Esophagus squamous epithelium (tissue), 5 donors: ENCODE measurements around the gene PLEKHA7. TPM values are rescaled to one million over a fixed set of nuclear protein-coding genes. Genes with fewer than 3 reads are reported as not detected.

ENCODE experiments used
- DNase-seq: peaks from one replicate; lab custom pipeline; 2025; lab: John Stamatoyannopoulos, UW
- H3K27ac ChIP-seq, 4 donors: fragments of 200-600 bp; sonication (generic); one replicate each; pipeline ENCODE4 v1.5.1; 2016 to 2019; ENCODE audit warnings: mild to moderate bottlenecking in 1 of 4
- H3K27me3 ChIP-seq, 4 donors: fragments of 200-600 bp; sonication (generic); 1 replicate in 3 of 4; 2 replicates in 1 of 4; pipeline versions ENCODE4 v1.5.1 to v1.6.0; 2017 to 2021; ENCODE audit warnings: antibody characterized with exemption in 1 of 4
- H3K36me3 ChIP-seq, 3 donors: fragments of 200-600 bp; sonication (generic); one replicate each; pipeline ENCODE4 v1.5.1; 2016 to 2019
- H3K4me1 ChIP-seq, 3 donors: fragments of 200-600 bp; sonication (generic); one replicate each; pipeline ENCODE4 v1.5.1; 2017 to 2019
- H3K4me3 ChIP-seq, 4 donors: fragments of 200-600 bp; sonication (generic); 1 replicate in 3 of 4; 2 replicates in 1 of 4; pipeline ENCODE4 v1.5.1; 2016 to 2019; ENCODE audit warnings: mild to moderate bottlenecking in 2 of 4, moderate library complexity in 1 of 4
- H3K9me3 ChIP-seq, 3 donors: fragments of 200-600 bp; sonication (generic); one replicate each; pipeline ENCODE4 v1.5.1; 2016 to 2019
- POLR2A ChIP-seq, 4 donors: fragments of 450-650 bp; IDR thresholded peaks; one replicate each; pipeline ENCODE4 v1.6.1; 2017; ENCODE audit warnings: antibody characterized with exemption in 4 of 4, mild to moderate bottlenecking in 4 of 4, moderate library complexity in 3 of 4
- WGBS, 2 donors: methylation state at CpG; one replicate each; pipeline ENCODE4 v1.1.5; 2018; 5-methylcytosine and 5-hydroxymethylcytosine counted together
- intact Hi-C: fragments of 100-400 bp; cut with DNase I; formaldehyde crosslinking; loops from one replicate; pipeline ENCODE4 v1.15.0; 2022
- total RNA-seq, 4 donors: library from RNA; depleted of rRNA; stranded (reverse); fragments of >200 nt; gene quantifications; one replicate each; pipeline ENCODE4 v1.1.0, GENCODE V29; 2016
- TF ChIP-seq, protein P1 (sequence below), 6 experiments: fragments of 450-650 bp in 4 of 6; fragments of 200-600 bp in 2 of 6; sonication (generic) in 2 of 6; IDR thresholded peaks; one replicate each; pipeline ENCODE4 v1.5.1; 2016 to 2019; ENCODE audit warnings: antibody characterized with exemption in 6 of 6, mild to moderate bottlenecking in 4 of 6, moderate library complexity in 4 of 6
- donor health status: DM: yes; HTN: yes; CAD: no.

The PLEKHA7 gene
- total RNA-seq, 4 donors from 2014 or later, result 49.8 to 129 (median 59.3) TPM

DNA sequence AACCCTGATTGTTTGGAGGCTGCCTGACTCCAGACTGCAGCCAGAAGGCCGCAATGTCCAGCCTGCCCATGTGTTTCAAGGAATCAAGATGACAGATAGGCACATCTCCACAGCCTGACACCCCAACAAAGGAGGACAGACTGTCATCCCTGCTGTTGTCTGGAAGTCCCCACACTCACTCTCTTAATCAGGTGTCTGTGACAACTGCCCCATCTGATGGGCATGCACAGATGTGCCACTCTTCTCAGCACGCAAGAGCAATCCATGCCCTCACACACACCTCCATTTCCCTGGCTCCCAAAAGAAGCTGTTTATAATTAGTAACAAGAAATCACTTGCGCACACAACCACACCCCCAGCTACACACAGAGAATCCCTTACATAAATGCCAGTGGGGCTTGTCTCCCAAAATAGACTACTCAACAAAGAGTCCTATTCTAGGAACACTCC is 158.2 kb downstream of the PLEKHA7 start:
- TF ChIP-seq POLR2A (IDR thresholded peaks at IDR 0.05), result no peak
- TF ChIP-seq, protein P1, sequence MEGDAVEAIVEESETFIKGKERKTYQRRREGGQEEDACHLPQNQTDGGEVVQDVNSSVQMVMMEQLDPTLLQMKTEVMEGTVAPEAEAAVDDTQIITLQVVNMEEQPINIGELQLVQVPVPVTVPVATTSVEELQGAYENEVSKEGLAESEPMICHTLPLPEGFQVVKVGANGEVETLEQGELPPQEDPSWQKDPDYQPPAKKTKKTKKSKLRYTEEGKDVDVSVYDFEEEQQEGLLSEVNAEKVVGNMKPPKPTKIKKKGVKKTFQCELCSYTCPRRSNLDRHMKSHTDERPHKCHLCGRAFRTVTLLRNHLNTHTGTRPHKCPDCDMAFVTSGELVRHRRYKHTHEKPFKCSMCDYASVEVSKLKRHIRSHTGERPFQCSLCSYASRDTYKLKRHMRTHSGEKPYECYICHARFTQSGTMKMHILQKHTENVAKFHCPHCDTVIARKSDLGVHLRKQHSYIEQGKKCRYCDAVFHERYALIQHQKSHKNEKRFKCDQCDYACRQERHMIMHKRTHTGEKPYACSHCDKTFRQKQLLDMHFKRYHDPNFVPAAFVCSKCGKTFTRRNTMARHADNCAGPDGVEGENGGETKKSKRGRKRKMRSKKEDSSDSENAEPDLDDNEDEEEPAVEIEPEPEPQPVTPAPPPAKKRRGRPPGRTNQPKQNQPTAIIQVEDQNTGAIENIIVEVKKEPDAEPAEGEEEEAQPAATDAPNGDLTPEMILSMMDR (IDR thresholded peaks at IDR 0.05), result no peak
- Histone ChIP-seq H3K27ac (no peak overlapping the region), H3K4me3 (no peak overlapping the region), H3K36me3 (peaks cover 0 to 64% (median 11%) of the 10 kb centered on the region in 3 donors), H3K4me1 (peaks cover 0 to 14% (median 0%) of the 10 kb centered on the region in 3 donors), H3K9me3 (no peaks in the 10 kb centered on the region), H3K27me3 (no peaks in the 10 kb centered on the region)
- intact Hi-C loops, result no loop called here
- DNase-seq, result no peak
- 78 to 88% methylated on average over 3 of the region's 3 CpGs for WGBS, 2 donors

DNA sequence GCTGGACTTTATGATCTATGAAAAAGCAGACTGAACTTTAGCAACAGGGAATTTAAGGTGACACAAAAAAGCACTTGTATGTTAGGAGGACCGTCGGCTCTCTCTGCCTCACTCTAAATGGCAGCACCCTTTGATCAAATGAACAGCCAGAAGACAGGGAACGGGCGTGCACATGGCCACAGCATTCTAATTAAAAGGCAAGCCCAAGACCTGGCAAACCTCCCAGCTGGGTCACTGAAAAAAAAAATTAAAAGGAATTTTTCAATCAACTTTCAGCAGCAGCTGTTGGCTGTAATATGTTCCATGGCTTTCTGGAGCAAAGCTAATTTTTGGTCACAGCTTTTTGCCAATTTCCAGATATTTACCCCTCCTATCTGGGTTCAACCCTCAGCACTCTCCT is 159.2 kb downstream of the PLEKHA7 start:
- WGBS, 2 donors, result 64 to 88% methylated on average over 4 of the region's 4 CpGs
- Histone ChIP-seq H3K36me3 (peaks cover 0 to 74% (median 11%) of the 10 kb centered on the region in 3 donors), H3K9me3 (no peaks in the 10 kb centered on the region), H3K27me3 (no peaks in the 10 kb centered on the region), H3K27ac (no peak overlapping the region), H3K4me3 (no peak overlapping the region), H3K4me1 (peaks cover 0 to 5% (median 0%) of the 10 kb centered on the region in 3 donors)
- DNase-seq, result no peak
- intact Hi-C loops, result no loop called here
- TF ChIP-seq, protein P1 (IDR thresholded peaks at IDR 0.05), result no peak
- TF ChIP-seq POLR2A (IDR thresholded peaks at IDR 0.05), result no peak

DNA sequence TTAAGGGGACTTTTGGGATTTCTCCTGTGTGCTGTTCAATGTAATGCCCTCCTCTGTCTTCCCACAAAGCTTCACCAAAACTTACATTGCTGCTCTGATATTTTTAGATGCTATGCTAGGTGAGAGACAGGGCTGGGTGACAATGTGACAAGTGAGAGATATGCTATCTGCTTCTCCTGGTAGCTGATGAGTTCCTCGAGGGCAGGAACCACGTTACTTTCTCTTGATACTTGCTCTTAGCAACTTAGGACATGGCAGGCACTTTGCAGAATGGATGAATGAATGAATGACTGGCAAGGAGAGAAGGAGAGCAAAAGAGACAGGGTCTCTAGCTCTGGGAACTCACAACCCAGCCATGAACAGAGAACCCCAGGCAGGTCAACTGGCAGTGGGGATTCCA is 160.4 kb downstream of the PLEKHA7 start:
- no peak overlapping the region for H3K4me3 ChIP-seq
- peaks cover 0 to 86% (median 11%) of the 10 kb centered on the region in 3 donors for H3K36me3 ChIP-seq
- no peak for DNase-seq
- no peaks in the 10 kb centered on the region for H3K4me1 ChIP-seq
- intact Hi-C loops, result no loop called here
- H3K9me3 ChIP-seq, result no peaks in the 10 kb centered on the region
- no peaks in the 10 kb centered on the region for H3K27me3 ChIP-seq
- no peak overlapping the region for H3K27ac ChIP-seq
- TF ChIP-seq, protein P1 (IDR thresholded peaks at IDR 0.05), result no peak
- no peak for TF ChIP-seq POLR2A (IDR thresholded peaks at IDR 0.05)
- 75 to 94% methylated on average over 2 of the region's 2 CpGs for WGBS, 2 donors

DNA sequence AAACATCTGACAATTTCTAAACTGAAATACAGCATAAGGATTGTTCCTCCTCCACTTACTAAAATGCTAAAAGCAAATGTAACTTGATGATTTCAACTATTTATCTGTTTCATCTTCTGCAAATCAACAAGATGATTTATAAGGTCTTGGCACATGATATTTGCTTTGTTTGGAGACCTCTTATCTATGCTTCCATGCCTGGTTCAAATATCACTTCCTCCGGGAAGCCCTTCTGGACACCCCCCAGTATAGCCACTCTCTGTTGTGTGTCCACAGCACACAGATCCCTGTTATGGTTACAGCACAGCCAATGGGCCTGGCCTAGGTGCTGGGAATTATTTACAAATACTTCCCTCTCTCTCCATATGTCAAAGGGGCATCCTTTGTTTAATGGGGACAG is 160.9 kb downstream of the PLEKHA7 start:
- Histone ChIP-seq H3K36me3 (peaks cover 0 to 92% (median 11%) of the 10 kb centered on the region in 3 donors), H3K4me3 (no peak overlapping the region), H3K4me1 (no peaks in the 10 kb centered on the region), H3K9me3 (no peaks in the 10 kb centered on the region), H3K27ac (no peak overlapping the region), H3K27me3 (no peaks in the 10 kb centered on the region)
- 86 to 93% methylated on average over 1 of the region's 1 CpG for WGBS, 2 donors
- intact Hi-C loops, result no loop called here
- TF ChIP-seq POLR2A (IDR thresholded peaks at IDR 0.05), result no peak
- TF ChIP-seq, protein P1 (IDR thresholded peaks at IDR 0.05), result no peak
- no peak for DNase-seq

DNA sequence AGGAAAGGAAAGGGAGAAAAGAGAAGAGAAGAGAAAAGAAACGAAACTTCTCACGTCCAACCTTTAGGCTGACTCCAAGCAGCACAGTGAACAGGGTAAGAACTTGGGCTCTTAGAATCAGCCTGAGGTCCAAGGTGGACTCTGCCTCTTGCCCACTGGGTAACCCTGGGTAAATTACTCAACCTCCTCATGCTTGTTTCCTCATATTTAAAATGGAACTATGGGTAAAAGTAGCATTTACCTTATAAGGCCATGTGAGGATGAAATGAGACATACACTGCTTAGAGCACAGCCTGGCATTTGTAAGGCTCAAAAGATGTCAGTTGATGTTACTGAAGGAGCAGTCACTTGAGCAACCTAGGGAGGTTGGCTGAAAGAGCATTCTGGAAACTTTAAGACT is 167.9 kb downstream of the PLEKHA7 start:
- no peak overlapping the region for H3K27ac ChIP-seq
- intact Hi-C loops, result no loop called here
- H3K4me1 ChIP-seq, result no peaks in the 10 kb centered on the region
- H3K27me3 ChIP-seq, result no peaks in the 10 kb centered on the region
- DNase-seq, result no peak
- TF ChIP-seq, protein P1 (IDR thresholded peaks at IDR 0.05), result no peak
- TF ChIP-seq POLR2A (IDR thresholded peaks at IDR 0.05), result no peak
- H3K9me3 ChIP-seq, result no peaks in the 10 kb centered on the region
- WGBS, 2 donors, result 80 to 83% methylated on average over 2 of the region's 2 CpGs
- H3K4me3 ChIP-seq, result no peak overlapping the region
- H3K36me3 ChIP-seq, result peaks cover 0 to 99% (median 0%) of the 10 kb centered on the region in 3 donors
